ENCODE results near the gene NALCN. TPM values are rescaled to one million over a fixed set of nuclear protein-coding genes. Genes with fewer than 3 reads are reported as not detected.

Gene NALCN
- total RNA-seq, 2 donors from 2014 or later: 0.11 TPM; not detected in 1

- H3K9ac ChIP-seq (ENCODE audit: extremely low read depth, low read length, poor library complexity, severe bottlenecking): no peak overlapping the region
- no peak overlapping the region for H3K4me3 ChIP-seq (ENCODE audit: low read length)
- no peaks in the 10 kb centered on the region for H3K4me1 ChIP-seq (ENCODE audit: control insufficient read depth, insufficient read depth, low read length)
- Mint-ChIP-seq H3K4me1 (no peaks in the 10 kb centered on the region), H3K27me3 (ENCODE audit: insufficient read depth) (no peaks in the 10 kb centered on the region), H3K9me3 (peaks cover 3% of the 10 kb centered on the region), H3K27ac (no peak overlapping the region), H3K4me3 (no peak overlapping the region), H3K36me3 (ENCODE audit: low read depth) (no peaks in the 10 kb centered on the region)
- H3K27ac ChIP-seq (ENCODE audit: low read depth, low read length): no peak overlapping the region
- no peaks in the 10 kb centered on the region for H3K27me3 ChIP-seq (ENCODE audit: control insufficient read depth, insufficient read depth, low read length, poor library complexity, severe bottlenecking)
- H3K36me3 ChIP-seq (ENCODE audit: control insufficient read depth, insufficient read depth, low read length): no peaks in the 10 kb centered on the region
- peak; percentile 54 for DNase-seq
- no peaks in the 10 kb centered on the region for H3K9me3 ChIP-seq (ENCODE audit: control insufficient read depth, low read length)
- WGBS, 2 experiments (ENCODE audit: insufficient coverage in 1 of 2, insufficient read length in 1 of 2): 45% methylated on average over 2 of the region's 2 CpGs; no CpG with 5 or more reads in 1 of the 2 experiments
- TF ChIP-seq CTCF (conservative IDR thresholded peaks at IDR 0.05): no peak
These were observed 34.2 kb downstream of the NALCN start for GRCh38 chr13:101382086-101382485.

- no peak for DNase-seq
These were observed 55.8 kb downstream of the NALCN start for GRCh38 chr13:101360525-101360924.

GRCh38 chr13:101354895-101355294 lies 61.4 kb downstream of the NALCN start:
- TF ChIP-seq CTCF (conservative IDR thresholded peaks at IDR 0.05): no peak
- Histone ChIP-seq H3K36me3 (ENCODE audit: control insufficient read depth, insufficient read depth, low read length) (no peaks in the 10 kb centered on the region), H3K4me3 (ENCODE audit: low read length) (no peak overlapping the region), H3K9ac (ENCODE audit: extremely low read depth, low read length, poor library complexity, severe bottlenecking) (no peak overlapping the region), H3K9me3 (ENCODE audit: control insufficient read depth, low read length) (no peaks in the 10 kb centered on the region), H3K27me3 (ENCODE audit: control insufficient read depth, insufficient read depth, low read length, poor library complexity, severe bottlenecking) (no peaks in the 10 kb centered on the region), H3K27ac (ENCODE audit: low read depth, low read length) (no peak overlapping the region), H3K4me1 (ENCODE audit: control insufficient read depth, insufficient read depth, low read length) (no peaks in the 10 kb centered on the region)
- Mint-ChIP-seq H3K36me3 (ENCODE audit: low read depth) (no peaks in the 10 kb centered on the region), H3K27ac (no peak overlapping the region), H3K4me1 (no peaks in the 10 kb centered on the region), H3K4me3 (no peak overlapping the region), H3K9me3 (no peaks in the 10 kb centered on the region), H3K27me3 (ENCODE audit: insufficient read depth) (no peaks in the 10 kb centered on the region)
- DNase-seq: no peak
- 92 to 100% methylated on average over 3 to 5 of the region's 5 CpGs for WGBS, 2 experiments (ENCODE audit: insufficient coverage in 1 of 2, insufficient read length in 1 of 2)

More at GRCh38 chr13:101360525-101360924, 55.8 kb downstream of the NALCN start:
- Histone ChIP-seq H3K9ac (ENCODE audit: extremely low read depth, low read length, poor library complexity, severe bottlenecking) (no peak overlapping the region), H3K4me3 (ENCODE audit: low read length) (no peak overlapping the region), H3K27ac (ENCODE audit: low read depth, low read length) (no peak overlapping the region), H3K4me1 (ENCODE audit: control insufficient read depth, insufficient read depth, low read length) (no peaks in the 10 kb centered on the region), H3K27me3 (ENCODE audit: control insufficient read depth, insufficient read depth, low read length, poor library complexity, severe bottlenecking) (no peaks in the 10 kb centered on the region), H3K36me3 (ENCODE audit: control insufficient read depth, insufficient read depth, low read length) (no peaks in the 10 kb centered on the region), H3K9me3 (ENCODE audit: control insufficient read depth, low read length) (no peaks in the 10 kb centered on the region)
- TF ChIP-seq CTCF (conservative IDR thresholded peaks at IDR 0.05): no peak
- H3K4me3 Mint-ChIP-seq: no peak overlapping the region
- no peak overlapping the region for H3K27ac Mint-ChIP-seq
- no peaks in the 10 kb centered on the region for H3K9me3 Mint-ChIP-seq
- H3K4me1 Mint-ChIP-seq: no peaks in the 10 kb centered on the region
- WGBS, 2 experiments (ENCODE audit: insufficient coverage in 1 of 2, insufficient read length in 1 of 2): 89% methylated on average over 2 of the region's 3 CpGs; no CpG with 5 or more reads in 1 of the 2 experiments
- H3K27me3 Mint-ChIP-seq (ENCODE audit: insufficient read depth): no peaks in the 10 kb centered on the region
- H3K36me3 Mint-ChIP-seq (ENCODE audit: low read depth): no peaks in the 10 kb centered on the region
